Sigmoid colon (tissue), 4 donors: ENCODE results near the gene GIT2.

Experiments used
- EP300 ChIP-seq, 4 donors: sonication (generic); formaldehyde crosslinking; IDR thresholded peaks; one replicate each; pipeline ENCODE4 v1.6.1; 2017; ENCODE audit warnings: antibody characterized with exemption in 4 of 4
- TF ChIP-seq, protein P1 (sequence below), 4 experiments: fragments of 450-650 bp in 3 of 4; fragments of 200-600 bp in 1 of 4; IDR thresholded peaks; one replicate each; pipeline ENCODE4 v1.5.1; 2016 to 2019; ENCODE audit warnings: antibody characterized with exemption in 4 of 4, mild to moderate bottlenecking in 3 of 4, moderate library complexity in 2 of 4

- TF ChIP-seq, protein P1, sequence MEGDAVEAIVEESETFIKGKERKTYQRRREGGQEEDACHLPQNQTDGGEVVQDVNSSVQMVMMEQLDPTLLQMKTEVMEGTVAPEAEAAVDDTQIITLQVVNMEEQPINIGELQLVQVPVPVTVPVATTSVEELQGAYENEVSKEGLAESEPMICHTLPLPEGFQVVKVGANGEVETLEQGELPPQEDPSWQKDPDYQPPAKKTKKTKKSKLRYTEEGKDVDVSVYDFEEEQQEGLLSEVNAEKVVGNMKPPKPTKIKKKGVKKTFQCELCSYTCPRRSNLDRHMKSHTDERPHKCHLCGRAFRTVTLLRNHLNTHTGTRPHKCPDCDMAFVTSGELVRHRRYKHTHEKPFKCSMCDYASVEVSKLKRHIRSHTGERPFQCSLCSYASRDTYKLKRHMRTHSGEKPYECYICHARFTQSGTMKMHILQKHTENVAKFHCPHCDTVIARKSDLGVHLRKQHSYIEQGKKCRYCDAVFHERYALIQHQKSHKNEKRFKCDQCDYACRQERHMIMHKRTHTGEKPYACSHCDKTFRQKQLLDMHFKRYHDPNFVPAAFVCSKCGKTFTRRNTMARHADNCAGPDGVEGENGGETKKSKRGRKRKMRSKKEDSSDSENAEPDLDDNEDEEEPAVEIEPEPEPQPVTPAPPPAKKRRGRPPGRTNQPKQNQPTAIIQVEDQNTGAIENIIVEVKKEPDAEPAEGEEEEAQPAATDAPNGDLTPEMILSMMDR (IDR thresholded peaks at IDR 0.05): no peak
- no peak for TF ChIP-seq EP300 (IDR thresholded peaks at IDR 0.05)
Observed at GRCh38 chr12:109998904-109999648, 2.9 kb upstream of the GIT2 start, which contains the start of gene ANKRD13A.
